HG03432 (cell line): ENCODE results near the gene OR2T27.
A peak's percentile ranks its signal among the peaks of the same experiment; 100 is the strongest.
"Not testable (repeated sequence)": the region's sequence is repeated elsewhere in the genome, so short reads cannot be mapped to it uniquely, and the experiment has no call there.

Experiments used
- ATAC-seq: cut with Tn5 transposase; IDR thresholded peaks from one replicate; pipeline ENCODE4 v1.9.1; 2021; ENCODE audit warnings: mild to moderate bottlenecking, moderate library complexity; ENCODE audit not compliant: unreplicated experiment

The OR2T27 gene

DNA sequence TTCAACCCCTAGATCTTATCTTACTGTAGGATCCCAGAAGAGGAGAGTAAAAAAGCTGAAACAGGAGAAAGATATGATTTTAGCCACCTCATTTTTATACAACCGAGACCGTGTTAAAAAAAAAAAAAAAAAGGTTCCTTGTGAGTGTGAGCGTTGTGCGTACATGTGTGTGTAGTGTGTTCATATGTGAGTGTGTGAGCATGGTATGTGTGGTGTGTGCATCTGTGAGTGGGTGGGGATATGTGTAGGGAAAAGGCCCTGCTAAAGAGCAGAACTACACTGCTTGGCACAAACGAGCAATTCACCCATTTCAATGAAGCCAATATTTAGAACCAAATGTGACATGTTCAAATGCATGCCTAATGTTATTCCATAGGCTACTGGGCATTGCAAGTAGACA is 13.7 kb downstream of the OR2T27 start:
- peak; percentile 6 for ATAC-seq

DNA sequence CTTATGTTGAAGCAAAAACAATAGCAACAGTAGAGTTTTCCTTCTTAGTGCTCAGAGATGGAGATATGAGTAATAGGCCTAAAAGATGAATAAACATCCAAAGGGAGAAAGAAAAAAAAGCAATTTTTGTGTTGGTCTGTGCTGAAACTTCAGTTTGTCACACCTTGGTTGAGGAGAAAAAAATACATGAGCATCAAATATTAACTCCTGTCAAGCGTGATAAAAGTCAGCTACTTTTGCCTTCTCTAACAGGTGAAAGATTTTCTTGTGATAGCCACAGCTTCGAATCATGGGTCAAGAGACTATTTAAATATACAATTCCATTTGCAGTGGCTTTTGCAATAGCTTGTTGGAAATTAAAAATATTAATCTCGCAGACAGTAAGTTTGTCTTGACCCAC is 14.4 kb downstream of the OR2T27 start:
- ATAC-seq: peak; percentile 47

DNA sequence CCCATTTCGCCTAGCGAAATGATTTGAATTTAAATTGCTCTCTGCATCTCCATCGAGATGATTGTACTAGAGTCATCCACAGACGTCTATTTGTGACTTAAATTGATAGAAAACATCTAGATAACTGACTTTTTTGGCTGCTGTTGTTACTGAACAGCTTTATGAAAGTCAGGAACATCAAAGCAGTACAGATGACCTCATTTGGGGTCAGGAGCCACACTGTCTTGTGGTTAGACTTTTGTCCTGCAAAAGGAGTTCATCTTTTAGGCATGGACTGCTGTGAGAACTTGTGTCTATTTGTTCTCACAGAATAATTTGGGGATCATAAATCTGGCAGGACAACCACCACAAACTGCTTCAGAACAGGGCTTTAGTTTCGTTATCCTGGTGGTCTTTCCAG is 15.7 kb downstream of the OR2T27 start:
- ATAC-seq: peak; percentile 35

GRCh38 chr1:248636612-248637011 is 18.7 kb downstream of the OR2T27 start:
- ATAC-seq: not testable (repeated sequence)

DNA sequence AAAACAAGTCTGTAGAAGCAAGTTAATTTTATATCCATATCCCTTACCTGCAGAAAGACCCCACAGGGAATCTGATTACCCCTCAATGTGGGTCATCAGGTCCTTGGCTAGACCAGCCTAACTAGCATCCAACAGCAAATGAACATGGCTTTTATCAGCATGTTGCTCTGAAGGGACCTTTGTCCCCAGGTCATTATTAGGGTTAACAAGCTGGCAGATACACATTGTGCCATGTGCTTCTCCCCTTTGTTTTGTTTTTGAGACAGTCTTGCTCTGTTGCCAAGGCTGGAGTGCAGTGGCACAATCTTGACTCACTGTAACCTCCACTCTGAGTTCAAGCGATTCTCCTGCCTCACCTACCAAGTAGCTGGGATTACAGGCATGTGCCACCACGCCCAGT is 20.3 kb downstream of the OR2T27 start, which contains the start of gene OR2T11:
TSS of gene OR2T11 (minus strand) at position 101 of the 400 bp plus-strand sequence. CDS start 7,963 bp downstream, outside the sequence.
- not testable (repeated sequence) for ATAC-seq

- no peak for ATAC-seq
These were observed 23.8 kb downstream of the OR2T27 start for GRCh38 chr1:248631354-248632008.

GRCh38 chr1:248630551-248630950 is 24.8 kb downstream of the OR2T27 start:
- no peak for ATAC-seq

GRCh38 chr1:248627971-248628844 is 27.1 kb downstream of the OR2T27 start:
- ATAC-seq: no peak

DNA sequence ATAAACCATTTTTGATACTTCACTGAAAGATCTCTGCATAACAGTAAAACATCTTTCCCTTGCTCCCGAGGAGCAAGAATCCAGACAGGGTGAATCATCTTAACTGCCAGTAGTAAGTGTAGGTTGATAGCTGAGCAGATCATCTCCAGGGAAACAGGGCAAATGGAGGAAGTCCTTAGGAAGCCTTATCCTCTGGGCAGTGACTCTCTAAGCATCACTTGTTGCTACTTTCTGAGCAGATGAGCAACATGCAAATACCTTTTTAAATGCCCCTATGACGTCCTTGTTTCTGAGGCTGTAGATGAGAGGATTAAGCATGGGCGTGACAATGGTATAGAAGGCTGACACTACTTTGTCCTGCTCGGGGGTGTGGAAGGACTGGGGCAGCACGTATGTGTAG is 29.4 kb downstream of the OR2T27 start:
- ATAC-seq: no peak

GRCh38 chr1:248625166-248625565 is 30.2 kb downstream of the OR2T27 start:
- no peak for ATAC-seq

GRCh38 chr1:248622570-248623001 is 32.7 kb downstream of the OR2T27 start:
- ATAC-seq: no peak

GRCh38 chr1:248621770-248622169 is 33.6 kb downstream of the OR2T27 start:
- ATAC-seq: no peak

DNA sequence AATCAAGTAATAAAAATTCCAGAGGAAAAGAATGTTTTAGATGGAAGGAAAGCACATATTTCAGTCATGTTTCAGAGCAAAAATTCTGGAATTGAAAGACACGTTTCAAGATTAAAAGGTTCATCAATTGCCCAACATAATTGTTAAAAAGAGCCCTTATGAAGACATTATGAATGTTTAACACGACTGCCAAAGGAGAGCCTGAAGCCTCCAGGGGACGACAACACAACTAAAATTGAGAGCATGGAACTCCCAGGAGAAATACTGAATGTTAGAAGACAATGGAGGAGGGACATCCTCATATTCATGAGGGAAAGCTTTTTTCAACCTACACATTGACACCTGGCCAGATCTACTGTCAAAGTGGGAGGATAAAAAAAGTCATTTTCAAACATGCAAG is 36.5 kb downstream of the OR2T27 start:
- ATAC-seq: no peak

DNA sequence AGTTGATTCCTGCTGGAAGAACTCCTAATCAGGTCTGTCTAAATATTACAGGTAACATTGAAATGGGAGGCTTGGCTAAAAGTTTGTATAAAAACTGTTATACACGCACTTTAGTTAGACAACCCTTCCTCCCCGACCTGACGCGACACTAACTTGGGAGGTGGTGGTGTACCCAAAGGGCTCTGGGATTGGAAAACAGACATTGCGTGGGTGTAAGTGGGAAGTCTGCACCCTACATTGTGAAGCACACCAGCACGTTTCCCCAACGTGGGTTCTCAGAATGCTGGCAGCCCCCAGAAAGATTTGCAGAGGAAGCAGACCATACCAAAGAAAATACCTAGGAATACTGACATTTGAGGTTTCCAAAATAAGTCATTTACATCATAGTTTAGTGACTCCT is 37.2 kb downstream of the OR2T27 start:
- ATAC-seq: no peak

- ATAC-seq: no peak
These were observed 41.6 kb downstream of the OR2T27 start for GRCh38 chr1:248613742-248614141.

- no peak for ATAC-seq
These were observed 43.4 kb downstream of the OR2T27 start for GRCh38 chr1:248611883-248612414.

DNA sequence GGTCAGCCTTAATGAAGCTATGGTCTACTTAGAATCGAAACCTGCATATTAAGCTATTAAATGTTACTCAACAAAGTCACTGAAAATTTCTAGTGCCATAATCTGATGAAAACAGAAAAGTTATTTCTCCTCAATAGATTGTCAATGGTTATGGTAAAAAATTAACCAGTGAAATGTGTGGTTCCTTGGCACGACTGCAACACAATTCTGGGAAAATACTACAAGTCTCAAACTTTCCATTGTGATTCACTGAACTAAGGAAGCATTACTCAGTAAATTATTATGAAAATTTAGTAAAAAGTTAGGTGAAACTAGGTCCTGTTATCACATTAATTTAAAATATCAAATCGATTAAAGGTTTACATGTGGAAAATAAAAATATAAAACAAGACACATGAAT is 45.0 kb downstream of the OR2T27 start:
- no peak for ATAC-seq
